GM23248 (cell line): ENCODE results near the gene NCBP3.

Source experiments
- EZH2 ChIP-seq: fragments of 200-600 bp; sonication (generic); IDR thresholded peaks from 2 replicates; pipeline ENCODE4 v1.6.1; 2018; ENCODE audit warnings: antibody characterized with exemption, mild to moderate bottlenecking; ENCODE audit not compliant: insufficient read depth, poor library complexity, severe bottlenecking
- EZH2phosphoT487 ChIP-seq: fragments of 200-600 bp; sonication (generic); IDR thresholded peaks from 2 replicates; pipeline ENCODE4 v1.6.1; 2018; ENCODE audit warnings: antibody characterized with exemption, moderate library complexity, mild to moderate bottlenecking, low read depth; ENCODE audit not compliant: insufficient read depth

GRCh38 chr17:3860939-3861700 is 15.1 kb upstream of the NCBP3 start:
- TF ChIP-seq EZH2 (no peak), EZH2phosphoT487 (no peak)
